Kasumi-1 (cell line): Measurements from ENCODE around the gene PARD6A.
"Not testable (repeated sequence)": the region's sequence is repeated elsewhere in the genome, so short reads cannot be mapped to it uniquely, and the experiment has no call there.

ENCODE experiments used
- DNase-seq, 2 experiments: peaks; one replicate each; lab custom pipeline; 2025; lab: John Stamatoyannopoulos, UW

PARD6A gene

DNA sequence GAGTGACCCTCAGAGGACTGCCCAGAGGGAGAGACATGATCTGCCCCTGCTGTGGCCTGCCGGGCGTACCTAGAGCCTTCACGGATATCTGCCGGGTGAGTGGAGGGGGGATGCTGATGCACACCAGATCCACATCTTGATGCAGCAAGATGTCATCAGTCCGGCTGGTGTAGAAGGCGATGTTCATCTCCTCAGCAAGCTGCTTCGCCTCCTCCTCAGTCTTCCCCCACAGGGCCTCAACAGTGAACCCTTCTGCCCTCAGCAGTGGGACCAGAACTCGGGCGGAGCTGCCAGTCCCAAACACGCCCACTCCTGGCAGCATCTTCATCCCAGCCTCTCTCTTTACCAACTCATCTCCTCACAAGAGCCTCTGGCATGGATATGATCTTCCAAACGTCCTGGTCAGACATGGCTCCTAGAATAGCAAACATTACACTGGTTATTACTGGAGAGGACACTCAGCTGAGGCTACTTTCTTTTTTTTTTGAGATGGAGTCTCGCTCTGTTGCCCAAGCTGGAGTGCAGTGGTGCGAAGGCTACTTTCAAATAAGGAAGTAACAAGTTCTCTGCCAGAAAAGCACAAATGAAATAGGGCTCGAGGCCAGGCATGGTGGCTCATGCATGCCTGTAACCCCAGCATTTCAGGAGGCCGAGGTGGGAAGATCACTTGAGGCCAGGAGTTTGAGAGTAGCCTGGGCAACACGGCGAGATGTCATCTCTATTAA, 24.8 kb downstream of the PARD6A start:
- no peak for DNase-seq

DNA sequence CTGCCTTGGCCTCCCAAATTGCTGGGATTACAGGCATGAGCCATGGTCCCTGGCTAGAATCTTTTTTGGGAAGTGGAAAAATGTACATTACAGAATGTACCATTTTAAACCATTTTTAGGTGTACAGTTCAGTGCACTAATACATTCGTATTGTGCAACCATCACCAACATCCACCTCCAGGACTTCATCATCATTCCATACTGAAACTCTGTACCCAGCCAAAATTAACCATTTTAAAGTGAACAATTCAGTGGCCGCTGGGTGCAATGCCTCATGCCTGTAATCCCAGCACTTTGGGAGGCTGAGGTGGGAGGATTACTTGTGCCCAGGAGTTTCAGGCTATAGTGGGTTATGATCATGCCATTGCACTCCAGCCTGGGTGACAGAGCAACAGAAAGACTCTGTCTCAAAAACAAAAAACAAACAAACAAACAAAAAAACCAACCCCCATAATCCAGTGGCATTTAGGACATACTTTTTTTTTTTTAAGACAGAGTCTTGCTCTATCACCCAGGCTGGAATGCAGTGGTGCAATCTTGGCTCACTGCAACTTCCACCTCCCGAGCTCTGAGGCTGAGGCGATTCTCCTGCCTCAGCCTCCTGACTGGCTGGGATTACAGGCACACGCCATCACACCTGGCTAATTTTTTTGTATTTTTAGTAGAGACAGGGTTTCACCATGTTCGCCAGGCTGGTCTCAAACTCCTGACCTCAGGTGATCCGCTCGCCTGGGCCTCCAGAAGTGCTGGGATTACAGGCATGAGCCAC, 32.9 kb downstream of the PARD6A start:
- DNase-seq = not testable (repeated sequence)

DNA sequence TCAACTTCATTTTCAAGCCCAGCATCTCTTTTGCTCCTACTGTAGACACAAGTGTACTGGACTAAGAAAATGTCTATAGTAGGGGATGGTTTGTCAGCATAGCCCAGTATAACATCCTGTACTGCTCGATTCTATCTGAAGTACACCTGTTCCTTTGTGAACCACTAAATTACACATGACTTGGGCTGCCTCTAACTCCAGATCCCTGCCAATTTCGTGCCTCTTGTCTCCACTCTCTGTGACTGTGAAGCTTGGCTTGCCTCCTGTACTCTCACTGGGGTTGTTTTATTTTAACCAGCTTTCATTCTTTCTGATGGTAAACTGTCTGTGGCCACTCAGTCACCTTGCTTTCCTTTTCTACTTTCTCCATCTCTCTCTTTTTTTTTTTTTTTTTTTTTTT, 33.9 kb downstream of the PARD6A start:
- DNase-seq = no peak

DNA sequence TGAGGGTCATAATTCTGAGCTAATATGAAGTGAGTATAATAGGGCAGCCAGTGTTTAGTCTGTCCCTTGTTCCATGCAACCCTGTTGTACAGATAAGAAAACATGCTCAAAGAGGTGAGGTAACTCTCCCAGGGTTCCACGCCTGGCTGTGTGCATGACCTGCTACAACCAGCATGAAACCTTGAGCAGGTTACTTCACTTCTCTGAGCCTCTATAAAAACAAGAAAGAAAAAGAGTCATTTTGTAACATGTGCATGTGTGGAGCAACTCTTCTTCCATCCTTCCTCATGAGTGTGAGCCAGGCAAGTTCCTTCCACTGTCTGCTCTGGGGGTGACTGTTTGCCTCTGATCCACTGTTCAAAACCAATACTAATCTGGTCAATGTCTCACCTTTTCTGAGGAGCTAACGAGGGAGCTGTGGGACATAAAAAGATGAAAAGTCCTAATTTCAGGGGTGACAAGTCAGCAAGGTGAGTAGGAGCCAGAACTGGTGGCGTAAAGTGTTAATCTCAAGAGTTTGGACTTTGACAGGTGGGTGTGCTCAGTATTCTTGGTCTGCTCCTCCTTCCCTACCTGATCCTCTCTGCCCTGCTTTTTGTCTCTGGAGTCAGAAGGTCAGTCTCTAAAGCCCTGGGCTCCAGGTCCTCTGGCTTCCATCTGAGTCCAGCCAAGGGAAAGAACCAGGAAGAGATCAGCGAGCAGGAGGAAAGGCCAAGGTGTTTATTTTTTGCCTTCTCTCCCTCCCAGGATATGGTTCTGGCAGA, 36.8 kb downstream of the PARD6A start:
- peak in 1 of 2 experiments; percentile 7 for DNase-seq

DNA sequence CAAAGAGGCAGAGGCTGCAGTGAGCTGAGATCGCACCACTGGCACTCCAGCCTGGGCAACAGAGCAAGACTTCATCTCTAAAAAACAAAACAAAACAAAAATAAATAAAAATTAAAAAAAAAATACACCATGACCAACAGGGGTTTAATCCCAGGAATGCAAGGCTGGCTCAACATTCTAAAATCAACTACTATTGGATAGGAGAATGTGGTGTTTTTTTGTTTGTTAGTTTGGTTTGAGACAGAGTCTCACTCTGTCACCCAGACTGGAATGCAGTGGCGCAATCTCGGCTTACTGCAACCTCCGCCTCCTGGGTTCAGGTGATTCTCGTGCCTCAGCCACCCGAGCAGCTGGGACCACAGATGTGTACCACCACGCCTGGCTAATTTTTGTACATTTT, 38.5 kb downstream of the PARD6A start:
- DNase-seq = no peak

DNA sequence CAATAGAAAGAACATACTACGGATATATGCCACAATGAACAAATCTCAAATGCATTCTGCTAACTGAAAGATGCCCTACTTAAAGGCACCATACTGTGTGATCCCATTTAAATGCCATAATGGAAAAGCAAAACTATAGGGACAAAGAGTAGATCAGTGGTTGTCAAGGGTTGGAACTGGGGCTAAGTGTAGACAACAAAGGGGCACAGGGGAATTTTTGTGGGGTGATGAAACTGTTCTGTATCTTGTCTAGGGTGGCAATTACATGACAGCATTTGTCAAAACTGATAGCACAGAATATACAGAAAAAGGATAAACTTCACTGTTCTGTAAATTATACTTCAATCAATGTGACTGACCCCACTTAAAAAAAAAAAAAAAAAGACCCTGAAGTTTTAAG, 40.7 kb downstream of the PARD6A start:
- DNase-seq = no peak

DNA sequence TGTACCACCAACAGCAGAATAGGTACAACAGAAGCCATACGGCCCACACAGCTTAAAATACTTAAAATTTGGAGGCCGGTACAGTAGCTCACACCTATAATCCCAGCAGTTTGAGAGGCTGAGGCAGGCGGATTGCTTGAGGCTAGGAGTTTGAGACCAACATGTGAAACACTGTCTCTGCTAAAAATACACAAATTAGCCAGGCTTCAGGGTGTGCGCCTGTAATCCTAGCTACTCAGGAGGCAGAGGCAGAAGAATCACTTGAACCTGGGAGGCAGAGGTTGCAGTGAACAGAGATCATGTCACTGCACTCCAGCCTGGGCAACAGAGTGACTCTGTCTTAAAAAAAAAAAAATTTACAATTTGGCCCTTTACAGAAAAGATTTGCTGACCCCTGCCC, 41.4 kb downstream of the PARD6A start:
- no peak for DNase-seq

DNA sequence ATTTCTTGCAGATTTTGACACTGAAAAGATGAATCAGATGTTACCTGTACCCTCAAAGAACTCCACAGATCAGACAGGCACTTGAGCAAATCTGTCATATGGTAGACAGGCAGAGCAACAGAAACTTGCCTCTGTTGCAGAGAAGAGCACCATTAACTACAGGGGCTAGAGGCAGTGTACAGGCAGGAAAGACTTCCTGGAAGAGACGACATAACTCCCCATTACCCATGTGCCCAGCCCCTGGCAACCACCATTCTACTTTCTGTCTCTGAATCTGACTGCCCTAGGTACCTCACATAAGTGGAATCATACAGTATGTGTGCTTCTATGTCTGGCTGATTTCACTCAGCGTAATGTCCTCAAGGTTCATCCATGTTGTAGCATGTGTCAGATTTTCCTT, 42.9 kb downstream of the PARD6A start:
- no peak for DNase-seq

DNA sequence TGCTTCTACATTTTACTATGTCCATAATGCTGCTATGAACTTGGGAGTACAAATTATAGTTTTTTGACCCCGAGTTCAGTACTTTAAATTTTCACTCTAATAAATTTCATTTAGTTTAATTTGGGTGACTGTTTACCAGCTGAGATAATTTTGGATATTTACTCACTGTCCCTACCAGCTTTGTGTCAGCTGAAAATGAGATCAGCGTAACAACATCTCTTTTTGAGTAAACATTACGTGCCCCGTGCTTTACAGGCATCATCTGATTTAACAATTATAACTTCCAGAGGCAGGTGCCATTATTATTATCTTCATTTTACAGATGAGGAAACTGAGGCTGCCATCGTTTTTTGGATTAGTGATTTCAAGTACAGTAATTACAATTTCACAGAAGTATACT, 43.4 kb downstream of the PARD6A start:
- no peak for DNase-seq

DNA sequence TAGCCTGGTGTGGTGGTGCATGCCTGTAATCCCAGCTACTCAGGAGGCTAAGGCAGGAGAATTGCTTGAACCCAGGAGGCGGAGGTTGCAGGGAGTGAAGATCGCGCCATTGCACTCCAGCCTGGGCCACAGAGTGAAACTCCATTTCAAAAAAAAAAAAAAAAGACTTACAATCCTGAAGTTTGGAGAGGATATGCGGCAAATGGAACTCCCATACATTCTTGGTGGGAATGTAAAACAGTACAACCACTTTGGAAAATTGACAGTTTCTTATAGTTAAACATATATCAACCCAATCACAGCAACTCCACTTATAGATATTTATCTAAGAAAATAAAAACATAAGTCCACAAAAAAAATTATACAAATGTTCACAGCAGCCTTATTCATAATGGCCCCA, 46.5 kb downstream of the PARD6A start:
- DNase-seq = no peak

DNA sequence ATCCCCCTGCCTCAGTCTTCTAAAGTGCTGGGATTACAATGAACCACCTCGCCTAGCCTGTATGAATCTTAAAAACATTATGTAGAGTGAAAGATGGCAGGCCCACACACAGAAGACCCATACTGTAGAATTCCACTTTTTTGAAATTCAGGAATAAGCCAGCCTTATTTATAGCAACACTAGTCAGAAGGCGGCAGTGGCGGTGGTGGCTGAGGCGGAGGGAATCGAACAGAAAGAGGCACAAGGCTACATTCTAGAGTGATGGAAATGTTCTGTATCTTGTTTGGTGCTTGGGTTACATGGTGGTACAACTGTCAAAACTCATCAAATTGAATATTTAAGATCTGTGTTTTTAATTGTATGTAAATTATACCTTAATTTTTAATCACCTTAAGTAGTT, 47.0 kb downstream of the PARD6A start:
- DNase-seq = no peak

DNA sequence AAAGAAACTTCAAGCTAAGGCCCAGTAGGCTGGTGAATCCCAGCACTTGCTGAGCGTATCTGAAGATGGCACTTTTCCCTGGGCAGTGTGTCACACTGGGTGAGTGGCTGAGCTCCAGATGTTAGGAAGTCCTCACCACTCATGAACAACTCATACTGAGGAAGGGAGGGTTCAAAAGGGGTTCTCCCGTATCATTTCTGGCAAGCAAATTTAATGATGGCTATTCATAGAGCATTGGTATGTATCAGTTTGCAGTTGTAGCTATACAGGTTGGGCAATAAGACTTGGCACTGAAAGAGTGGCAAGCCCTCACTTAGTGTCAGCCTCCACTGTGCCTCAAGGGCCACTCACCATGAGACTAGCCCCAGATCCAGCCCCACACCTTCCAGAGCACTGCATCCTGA, 47.6 kb downstream of the PARD6A start:
- DNase-seq = no peak

DNA sequence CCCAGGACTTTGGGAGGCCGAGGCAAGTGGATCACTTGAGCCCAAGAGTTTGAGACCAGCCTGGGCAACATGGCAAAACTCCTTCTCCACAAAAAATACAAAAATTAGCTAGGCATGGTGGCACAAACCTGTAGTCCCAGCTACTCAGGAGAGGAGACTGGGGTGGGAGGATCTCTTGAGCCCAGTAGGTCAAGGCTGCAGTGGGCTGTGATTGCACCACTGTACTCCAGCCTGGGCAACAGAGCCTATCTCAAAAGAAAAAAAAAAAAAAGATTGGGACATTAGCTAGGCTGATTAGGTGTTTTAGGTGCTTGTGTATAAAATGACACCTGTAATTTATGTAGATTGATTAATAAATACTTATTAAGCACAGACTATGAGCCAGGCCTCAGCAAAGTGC, 48.3 kb downstream of the PARD6A start:
- DNase-seq = no peak

DNA sequence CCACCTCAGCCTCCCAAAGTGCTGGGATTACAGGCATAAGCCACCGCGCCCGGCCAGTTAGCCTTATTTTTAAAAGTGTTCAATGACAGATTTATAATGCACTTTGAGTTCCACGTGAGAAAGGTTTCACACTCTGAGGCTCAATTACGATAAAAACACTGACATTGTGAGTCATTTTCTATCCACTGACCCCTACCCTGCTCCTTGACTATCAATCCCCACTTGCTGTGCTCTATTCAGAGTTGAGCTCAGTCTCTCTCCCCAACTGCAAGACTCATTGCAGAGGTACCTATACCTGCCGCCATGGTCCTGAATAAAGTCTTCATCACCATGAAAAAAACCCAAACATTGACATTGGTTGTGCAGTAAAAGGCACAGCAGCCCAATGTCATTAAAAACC, 49.8 kb downstream of the PARD6A start:
- no peak for DNase-seq
